Right hindlimb (tissue), 1 donor: ENCODE measurements around the gene PAEP.

Experiments used
- DNase-seq: peaks from one replicate; pipeline ENCODE4 v3.0.0-alpha.2; 2018

The PAEP gene

GRCh38 chr9:135580664-135581380, 19.3 kb downstream of the PAEP start:
- DNase-seq: no peak

- no peak for DNase-seq
These were observed 20.3 kb downstream of the PAEP start for GRCh38 chr9:135581636-135582426.

GRCh38 chr9:135582541-135582940, 21.0 kb downstream of the PAEP start:
- no peak for DNase-seq

- DNase-seq: no peak
These were observed 21.6 kb downstream of the PAEP start for GRCh38 chr9:135582966-135583687.

GRCh38 chr9:135583688-135584011, 22.1 kb downstream of the PAEP start:
- DNase-seq: no peak

- DNase-seq: no peak
These were observed 22.8 kb downstream of the PAEP start for GRCh38 chr9:135584371-135584770.

- no peak for DNase-seq
These were observed 23.4 kb downstream of the PAEP start for GRCh38 chr9:135584934-135585333.

- no peak for DNase-seq
These were observed 25.1 kb downstream of the PAEP start for GRCh38 chr9:135586601-135587109.

- no peak for DNase-seq
These were observed 26.1 kb downstream of the PAEP start for GRCh38 chr9:135587658-135588057.

GRCh38 chr9:135588371-135588770, 26.8 kb downstream of the PAEP start:
- no peak for DNase-seq

- no peak for DNase-seq
These were observed 27.5 kb downstream of the PAEP start for GRCh38 chr9:135588886-135589595.

- DNase-seq: no peak
These were observed 28.3 kb downstream of the PAEP start for GRCh38 chr9:135589596-135590485.

GRCh38 chr9:135590486-135591079, 29.0 kb downstream of the PAEP start:
- no peak for DNase-seq

- no peak for DNase-seq
These were observed 30.2 kb downstream of the PAEP start for GRCh38 chr9:135591506-135592330.

- DNase-seq: no peak
These were observed 30.7 kb downstream of the PAEP start for GRCh38 chr9:135592331-135592590.

- DNase-seq: no peak
These were observed 31.1 kb downstream of the PAEP start for GRCh38 chr9:135592625-135593024.

GRCh38 chr9:135596211-135596610, 34.7 kb downstream of the PAEP start:
- no peak for DNase-seq

- DNase-seq: no peak
These were observed 38.8 kb downstream of the PAEP start for GRCh38 chr9:135600296-135600817.

GRCh38 chr9:135601988-135602387, 40.4 kb downstream of the PAEP start:
- DNase-seq: no peak

GRCh38 chr9:135602789-135603481, 41.4 kb downstream of the PAEP start:
- DNase-seq: no peak
